Breast epithelium (tissue), 4 donors: Measurements from ENCODE around the gene CRYGD. TPM values are rescaled to one million over a fixed set of nuclear protein-coding genes. Genes with fewer than 3 reads are reported as not detected.

Source experiments
- DNase-seq, 2 donors: peaks; one replicate each; pipeline ENCODE4 v3.0.0-alpha.2; 2019; ENCODE audit warnings: low spot score in 2 of 2
- H3K27ac ChIP-seq, 2 donors: fragments of 200-600 bp; sonication (generic) in 1 of 2; one replicate each; pipeline ENCODE4 v1.5.1; 2016 to 2019; ENCODE audit warnings: mild to moderate bottlenecking in 1 of 2
- H3K27me3 ChIP-seq, 2 donors: fragments of 200-600 bp; sonication (generic) in 1 of 2; one replicate each; pipeline versions ENCODE4 v1.5.1 to v1.6.0; 2017 to 2019; ENCODE audit warnings: control low read depth in 1 of 2, mild to moderate bottlenecking in 1 of 2
- H3K36me3 ChIP-seq: fragments of 200-600 bp; one replicate; pipeline ENCODE4 v1.5.1; 2019
- H3K4me1 ChIP-seq, 2 donors: fragments of 200-600 bp; sonication (generic); one replicate each; pipeline ENCODE4 v1.5.1; 2016 to 2019; ENCODE audit warnings: control low read depth in 1 of 2
- H3K4me3 ChIP-seq, 3 donors: fragments of 200-600 bp; sonication (generic); 1 replicate in 2 of 3; 2 replicates in 1 of 3; pipeline ENCODE4 v1.5.1; 2016 to 2019; ENCODE audit warnings: mild to moderate bottlenecking in 3 of 3, moderate library complexity in 2 of 3
- H3K9me3 ChIP-seq, 2 donors: fragments of 200-600 bp; sonication (generic) in 1 of 2; one replicate each; pipeline ENCODE4 v1.5.1; 2016 to 2019; ENCODE audit warnings: control low read depth in 1 of 2
- CTCF ChIP-seq, 3 donors: fragments of 450-650 bp; IDR thresholded peaks; one replicate each; pipeline ENCODE4 v1.5.1; 2016 to 2017; ENCODE audit warnings: antibody characterized with exemption in 3 of 3, mild to moderate bottlenecking in 3 of 3, moderate library complexity in 3 of 3
- POLR2A ChIP-seq: fragments of 450-650 bp; IDR thresholded peaks from one replicate; pipeline ENCODE4 v1.6.1; 2016; ENCODE audit warnings: antibody characterized with exemption, mild to moderate bottlenecking, moderate library complexity
- POLR2AphosphoS5 ChIP-seq, 3 donors: sonication (generic); formaldehyde crosslinking; IDR thresholded peaks; one replicate each; pipeline ENCODE4 v1.6.1; 2017; ENCODE audit warnings: antibody characterized with exemption in 3 of 3
- intact Hi-C: fragments of 100-400 bp; cut with DNase I; formaldehyde crosslinking; loops from one replicate; pipeline ENCODE4 v1.15.1; 2023; ENCODE audit warnings: low total_unique reads
- total RNA-seq, 3 donors: library from RNA; depleted of rRNA; stranded (reverse); fragments of >200 nt; gene quantifications; one replicate each; pipeline ENCODE4 v1.1.0, GENCODE V29; 2016

Gene CRYGD
- total RNA-seq, 3 donors from 2014 or later = not detected

GRCh38 chr2:208136716-208137094, 12.4 kb upstream of the CRYGD start:
- intact Hi-C loops = no loop called here
- Histone ChIP-seq H3K27ac (no peak overlapping the region), H3K4me3 (no peak overlapping the region), H3K27me3 (no peaks in the 10 kb centered on the region), H3K36me3 (no peaks in the 10 kb centered on the region), H3K9me3 (no peaks in the 10 kb centered on the region), H3K4me1 (no peaks in the 10 kb centered on the region)
- no peak for DNase-seq
- TF ChIP-seq CTCF (IDR thresholded peaks at IDR 0.05) = no peak
- no peak for TF ChIP-seq POLR2A
- no peak for TF ChIP-seq POLR2AphosphoS5 (IDR thresholded peaks at IDR 0.05)

GRCh38 chr2:208135794-208136715, 11.7 kb upstream of the CRYGD start:
- H3K4me3 ChIP-seq = no peak overlapping the region
- H3K27ac ChIP-seq = no peak overlapping the region
- intact Hi-C loops = no loop called here
- DNase-seq = no peak
- H3K9me3 ChIP-seq = no peaks in the 10 kb centered on the region
- H3K4me1 ChIP-seq = no peaks in the 10 kb centered on the region
- H3K27me3 ChIP-seq = no peaks in the 10 kb centered on the region
- no peaks in the 10 kb centered on the region for H3K36me3 ChIP-seq
- TF ChIP-seq POLR2AphosphoS5 (IDR thresholded peaks at IDR 0.05) = no peak
- TF ChIP-seq CTCF (IDR thresholded peaks at IDR 0.05) = no peak
- no peak for TF ChIP-seq POLR2A

- H3K27me3 ChIP-seq = no peaks in the 10 kb centered on the region
- no peak for DNase-seq
- no peaks in the 10 kb centered on the region for H3K9me3 ChIP-seq
- H3K36me3 ChIP-seq = no peaks in the 10 kb centered on the region
- intact Hi-C loops = no loop called here
- TF ChIP-seq POLR2A (no peak), POLR2AphosphoS5 (IDR thresholded peaks at IDR 0.05) (no peak), CTCF (IDR thresholded peaks at IDR 0.05) (no peak)
- no peak overlapping the region for H3K27ac ChIP-seq
- no peak overlapping the region for H3K4me3 ChIP-seq
- H3K4me1 ChIP-seq = no peaks in the 10 kb centered on the region
These were observed 10.7 kb upstream of the CRYGD start for GRCh38 chr2:208134928-208135586.

- intact Hi-C loops = no loop called here
- H3K9me3 ChIP-seq = no peaks in the 10 kb centered on the region
- H3K4me1 ChIP-seq = no peaks in the 10 kb centered on the region
- no peak for DNase-seq
- no peaks in the 10 kb centered on the region for H3K27me3 ChIP-seq
- H3K27ac ChIP-seq = no peak overlapping the region
- TF ChIP-seq CTCF (IDR thresholded peaks at IDR 0.05) = no peak
- no peak for TF ChIP-seq POLR2AphosphoS5 (IDR thresholded peaks at IDR 0.05)
- TF ChIP-seq POLR2A = no peak
- H3K36me3 ChIP-seq = no peaks in the 10 kb centered on the region
- H3K4me3 ChIP-seq = no peak overlapping the region
These were observed 6.4 kb upstream of the CRYGD start for GRCh38 chr2:208130712-208131110.
